SJSA1 (cell line): ENCODE results near the gene ASF1B. TPM values are rescaled to one million over a fixed set of nuclear protein-coding genes. Genes with fewer than 3 reads are reported as not detected.

Experiments
- DNase-seq, 2 experiments: peaks; one replicate each; pipeline ENCODE4 v3.0.0-alpha.2; 2015 to 2020; ENCODE audit warnings: low spot score in 2 of 2, low read depth in 1 of 2
- H3K27ac ChIP-seq: fragments of 250-450 bp; sonication (Bioruptor Pico); 2 replicates; pipeline ENCODE4 v1.5.1; 2020; ENCODE audit warnings: mild to moderate bottlenecking, moderate library complexity
- H3K27me3 ChIP-seq: fragments of 250-450 bp; sonication (Bioruptor Pico); replicated peaks from 2 replicates; pipeline ENCODE4 v1.5.1; 2020; ENCODE audit warnings: mild to moderate bottlenecking, moderate library complexity
- H3K36me3 ChIP-seq: fragments of 250-450 bp; sonication (Bioruptor Pico); 2 replicates; pipeline ENCODE4 v1.5.1; 2020; ENCODE audit warnings: mild to moderate bottlenecking
- H3K4me1 ChIP-seq: fragments of 250-450 bp; sonication (Bioruptor Pico); replicated peaks from 2 replicates; pipeline ENCODE4 v1.6.1; 2021; ENCODE audit warnings: mild to moderate bottlenecking
- H3K4me3 ChIP-seq: fragments of 250-450 bp; sonication (Bioruptor Pico); 2 replicates; pipeline ENCODE4 v1.5.1; 2020; ENCODE audit warnings: mild to moderate bottlenecking
- H3K9me3 ChIP-seq: fragments of 250-450 bp; sonication (Bioruptor Pico); replicated peaks from 2 replicates; pipeline ENCODE4 v1.5.1; 2020; ENCODE audit warnings: mild to moderate bottlenecking
- total RNA-seq: library from RNA; depleted of rRNA; stranded (reverse); fragments of >200 nt; shearing (Covaris generic); gene quantifications from 2 replicates; pipeline ENCODE4 v1.2.3, GENCODE V29; 2014

ASF1B gene
- total RNA-seq, 1 experiment from 2014 or later = 87.5 TPM

DNA sequence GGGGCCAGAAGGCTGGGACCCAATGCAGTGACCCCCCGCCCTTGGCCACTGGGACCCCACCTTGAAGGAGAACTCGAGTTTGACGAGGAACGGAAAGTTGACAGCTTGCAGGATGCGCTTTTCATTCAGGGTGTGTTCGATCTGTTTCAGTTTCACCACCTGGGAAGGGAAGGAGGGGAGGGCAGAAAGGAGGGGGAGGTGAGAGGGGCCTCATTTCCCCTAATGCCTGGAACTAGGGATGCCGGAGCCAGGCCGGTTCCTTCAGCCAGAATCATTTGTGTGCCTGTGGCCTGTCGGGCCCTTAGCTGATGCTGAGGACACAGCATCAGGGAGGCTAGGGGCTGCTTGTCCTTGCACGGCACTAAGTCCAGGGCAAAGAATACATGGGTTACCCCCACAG, 33.6 kb downstream of the ASF1B start:
- Histone ChIP-seq H3K27ac (no peak overlapping the region), H3K27me3 (no peaks in the 10 kb centered on the region), H3K9me3 (no peaks in the 10 kb centered on the region), H3K36me3 (peaks cover 45% of the 10 kb centered on the region), H3K4me3 (no peak overlapping the region), H3K4me1 (no peaks in the 10 kb centered on the region)
- DNase-seq = no peak

DNA sequence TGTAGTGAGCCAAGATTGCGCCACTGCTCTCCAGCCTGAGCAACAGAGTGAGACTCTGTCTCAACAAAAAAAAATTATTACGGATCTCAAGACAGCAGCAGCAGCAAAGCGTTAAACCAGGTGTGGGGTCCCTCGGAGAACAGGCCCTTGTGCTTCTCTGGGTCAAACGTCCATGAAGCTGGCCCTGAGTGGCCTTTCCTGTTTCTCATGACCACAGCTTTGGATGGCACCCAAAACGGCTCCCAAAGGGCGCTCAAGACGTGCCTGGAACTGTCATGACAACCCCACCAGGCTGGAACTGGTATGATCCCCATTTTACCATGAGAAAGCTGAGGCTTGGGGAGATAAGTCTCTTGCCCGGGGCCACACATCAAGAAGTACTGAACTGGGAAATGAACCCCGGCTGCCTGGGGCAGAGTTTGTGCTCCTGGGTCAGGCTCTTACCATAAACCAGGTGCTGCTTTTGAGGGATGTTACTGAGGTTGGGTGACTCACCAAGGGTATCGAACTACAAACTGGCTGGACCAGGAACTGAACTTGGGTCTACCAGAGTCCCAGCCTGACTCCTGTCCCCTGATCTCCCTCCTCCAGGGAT, 34.2 kb downstream of the ASF1B start:
- Histone ChIP-seq H3K27me3 (no peaks in the 10 kb centered on the region), H3K4me1 (no peaks in the 10 kb centered on the region), H3K36me3 (peaks cover 48% of the 10 kb centered on the region), H3K27ac (no peak overlapping the region), H3K9me3 (no peaks in the 10 kb centered on the region), H3K4me3 (no peak overlapping the region)
- no peak for DNase-seq

DNA sequence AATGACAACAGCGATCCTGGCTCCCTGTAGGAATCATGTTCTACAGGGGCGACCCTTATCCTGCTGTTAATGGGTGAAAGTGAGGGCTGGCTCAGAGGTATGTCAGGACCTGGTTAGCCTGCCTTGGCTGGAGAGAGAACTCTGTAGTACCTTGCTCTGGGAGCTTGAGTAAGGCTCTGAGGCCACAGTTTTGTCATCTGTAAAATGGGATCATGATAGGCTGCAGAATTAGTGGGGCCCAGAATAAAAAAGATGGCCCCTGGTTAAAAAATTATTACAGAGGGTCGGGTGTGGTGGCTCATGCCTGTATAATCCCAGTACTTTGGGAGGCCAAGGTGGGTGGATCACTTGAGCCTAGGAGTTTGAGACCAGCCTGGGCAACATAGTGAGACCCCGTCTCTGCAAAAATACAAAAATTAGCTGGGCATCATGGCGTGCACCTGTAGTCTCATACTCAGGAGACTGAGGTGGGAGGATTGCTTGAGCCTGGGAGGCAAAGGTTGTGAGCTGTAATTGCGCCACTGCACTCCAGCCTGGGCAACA, 35.3 kb downstream of the ASF1B start:
- no peaks in the 10 kb centered on the region for H3K9me3 ChIP-seq
- no peak overlapping the region for H3K27ac ChIP-seq
- peaks cover 53% of the 10 kb centered on the region for H3K36me3 ChIP-seq
- H3K4me1 ChIP-seq = no peaks in the 10 kb centered on the region
- no peak overlapping the region for H3K4me3 ChIP-seq
- H3K27me3 ChIP-seq = no peaks in the 10 kb centered on the region
- no peak for DNase-seq

DNA sequence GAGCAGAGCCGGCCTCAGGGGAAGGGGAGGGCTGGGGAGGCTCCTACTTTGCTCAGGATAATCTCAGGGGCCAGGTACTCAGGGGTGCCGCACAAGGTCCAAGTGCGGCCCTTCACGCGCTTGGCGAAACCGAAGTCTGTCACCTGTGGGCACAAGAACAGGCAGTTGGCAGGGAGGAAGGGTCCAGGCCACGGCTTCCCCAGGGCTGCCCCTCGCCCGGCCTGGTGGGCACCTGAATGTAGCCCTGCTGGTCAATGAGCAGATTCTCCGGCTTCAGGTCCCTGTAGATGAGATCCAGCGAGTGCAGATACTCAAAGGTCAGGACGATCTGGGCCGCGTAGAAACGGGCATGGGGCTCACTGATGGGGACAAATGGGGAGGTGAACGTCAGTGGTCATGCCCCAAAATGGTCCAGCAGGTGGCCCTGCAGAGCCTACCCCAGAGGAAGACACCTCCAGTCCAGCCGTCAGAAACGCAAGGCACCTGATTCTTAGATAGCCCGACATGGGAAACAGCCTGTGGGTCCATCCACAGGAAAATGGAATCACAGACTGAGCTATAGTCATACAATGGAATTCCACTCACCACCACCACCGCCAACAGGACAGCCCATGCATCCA, 38.7 kb downstream of the ASF1B start:
- H3K27ac ChIP-seq = no peak overlapping the region
- H3K36me3 ChIP-seq = peaks cover 45% of the 10 kb centered on the region
- no peaks in the 10 kb centered on the region for H3K27me3 ChIP-seq
- H3K9me3 ChIP-seq = peaks cover 8% of the 10 kb centered on the region; the same call in 1 of the 2 replicates
- no peak overlapping the region for H3K4me3 ChIP-seq
- no peak for DNase-seq
- H3K4me1 ChIP-seq = no peaks in the 10 kb centered on the region

DNA sequence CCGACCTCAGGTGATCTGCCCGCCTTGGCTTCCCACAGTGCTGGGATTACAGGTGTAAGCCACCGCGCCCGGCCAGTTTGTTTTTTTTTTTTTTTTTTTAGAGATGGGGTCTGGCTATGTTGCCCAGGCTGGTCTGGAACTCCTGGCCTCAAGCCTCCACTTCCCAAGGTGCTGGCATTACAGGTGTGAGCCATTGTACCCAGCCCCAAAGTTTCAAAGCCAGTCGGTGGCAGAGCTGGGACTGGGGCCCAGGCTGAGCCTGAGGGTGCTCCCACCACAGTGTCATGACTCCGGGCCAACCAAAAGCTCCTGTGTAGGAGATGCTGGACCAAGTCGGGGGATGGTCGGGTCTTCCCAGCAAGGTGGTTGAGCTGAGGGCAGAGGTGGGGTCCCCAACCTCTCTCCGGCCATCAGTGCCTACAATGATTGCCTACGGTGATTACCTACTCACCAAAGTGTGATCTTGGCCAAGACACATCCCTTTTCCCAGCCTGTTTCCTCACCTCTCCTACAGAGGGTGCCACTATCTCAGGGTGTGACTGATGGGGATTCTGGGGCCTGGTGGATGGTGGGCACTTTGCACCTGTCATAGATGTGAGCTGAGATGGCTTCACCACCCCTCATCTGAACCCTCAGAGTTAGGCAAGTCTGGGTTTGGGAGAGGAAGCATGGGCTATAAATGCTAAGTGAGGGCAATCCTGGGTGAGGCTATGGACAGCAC, 40.0 kb downstream of the ASF1B start:
- peaks cover 8% of the 10 kb centered on the region; the same call in 1 of the 2 replicates for H3K9me3 ChIP-seq
- peaks cover 32% of the 10 kb centered on the region for H3K36me3 ChIP-seq
- no peaks in the 10 kb centered on the region for H3K27me3 ChIP-seq
- H3K4me1 ChIP-seq = peaks cover under 1% of the 10 kb centered on the region; the same call in 1 of the 2 replicates
- H3K4me3 ChIP-seq = no peak overlapping the region
- no peak overlapping the region for H3K27ac ChIP-seq
- DNase-seq = no peak

DNA sequence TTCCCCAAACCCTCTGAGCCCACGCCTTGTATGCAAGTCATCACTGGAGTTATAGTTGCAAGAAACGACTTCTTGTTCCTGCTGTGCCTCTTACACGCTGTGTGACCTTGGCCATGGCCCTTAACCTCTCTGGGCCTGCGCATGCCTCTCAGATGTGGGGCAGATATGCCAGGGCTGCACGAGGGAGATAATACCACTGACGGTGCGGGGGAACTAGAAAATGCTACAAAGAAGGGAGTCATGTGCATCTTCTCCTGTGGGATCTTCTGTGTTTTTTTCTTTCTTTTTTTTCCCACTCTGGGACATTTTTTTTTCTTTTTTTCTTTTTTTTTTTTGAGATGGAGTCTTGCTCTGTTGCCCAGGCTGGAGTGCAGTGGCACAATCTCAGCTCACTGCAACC, 41.5 kb downstream of the ASF1B start:
- no peak overlapping the region for H3K27ac ChIP-seq
- no peaks in the 10 kb centered on the region for H3K27me3 ChIP-seq
- no peak for DNase-seq
- peaks cover 8% of the 10 kb centered on the region; the same call in 1 of the 2 replicates for H3K9me3 ChIP-seq
- H3K36me3 ChIP-seq = peaks cover 22% of the 10 kb centered on the region
- H3K4me3 ChIP-seq = no peak overlapping the region
- peaks cover 5% of the 10 kb centered on the region; the same call in 1 of the 2 replicates for H3K4me1 ChIP-seq

DNA sequence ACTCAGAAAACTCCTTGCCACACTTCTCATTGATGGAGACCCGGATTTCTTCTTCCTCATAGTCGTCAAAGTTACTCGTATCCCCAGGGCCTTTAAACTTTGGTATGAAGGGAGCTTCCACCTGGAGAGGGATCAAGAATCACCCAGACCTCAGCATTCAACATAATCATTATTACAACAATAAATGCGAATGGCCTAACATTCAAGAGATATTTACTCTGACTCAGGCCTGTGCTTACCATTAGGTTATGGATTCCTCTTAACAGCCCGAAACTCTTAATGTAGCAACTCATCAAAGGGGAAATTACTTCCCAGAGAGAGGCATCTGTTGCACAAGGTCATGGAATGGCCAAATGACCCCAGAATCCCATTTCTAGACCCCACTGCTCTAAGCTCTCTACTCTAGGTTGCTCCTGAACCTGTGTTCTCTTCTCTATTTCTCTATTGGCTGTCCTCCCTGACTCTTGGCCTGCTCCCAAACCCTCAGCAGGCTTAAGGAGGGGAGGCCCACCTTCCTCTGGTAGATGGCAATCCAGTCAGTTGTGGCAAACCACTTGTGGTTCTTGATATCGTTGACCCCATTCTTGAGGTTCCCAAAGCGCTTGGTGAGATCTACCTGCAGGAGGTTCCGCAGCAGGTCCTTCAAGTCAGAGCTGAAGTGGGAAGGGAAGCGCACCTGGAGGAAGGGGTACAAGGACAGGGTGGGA, 43.1 kb downstream of the ASF1B start:
- Histone ChIP-seq H3K27ac (no peak overlapping the region), H3K4me1 (peaks cover 13% of the 10 kb centered on the region), H3K27me3 (no peaks in the 10 kb centered on the region), H3K9me3 (peaks cover 8% of the 10 kb centered on the region; the same call in 1 of the 2 replicates), H3K36me3 (peaks cover 35% of the 10 kb centered on the region), H3K4me3 (no peak overlapping the region)
- DNase-seq = no peak

DNA sequence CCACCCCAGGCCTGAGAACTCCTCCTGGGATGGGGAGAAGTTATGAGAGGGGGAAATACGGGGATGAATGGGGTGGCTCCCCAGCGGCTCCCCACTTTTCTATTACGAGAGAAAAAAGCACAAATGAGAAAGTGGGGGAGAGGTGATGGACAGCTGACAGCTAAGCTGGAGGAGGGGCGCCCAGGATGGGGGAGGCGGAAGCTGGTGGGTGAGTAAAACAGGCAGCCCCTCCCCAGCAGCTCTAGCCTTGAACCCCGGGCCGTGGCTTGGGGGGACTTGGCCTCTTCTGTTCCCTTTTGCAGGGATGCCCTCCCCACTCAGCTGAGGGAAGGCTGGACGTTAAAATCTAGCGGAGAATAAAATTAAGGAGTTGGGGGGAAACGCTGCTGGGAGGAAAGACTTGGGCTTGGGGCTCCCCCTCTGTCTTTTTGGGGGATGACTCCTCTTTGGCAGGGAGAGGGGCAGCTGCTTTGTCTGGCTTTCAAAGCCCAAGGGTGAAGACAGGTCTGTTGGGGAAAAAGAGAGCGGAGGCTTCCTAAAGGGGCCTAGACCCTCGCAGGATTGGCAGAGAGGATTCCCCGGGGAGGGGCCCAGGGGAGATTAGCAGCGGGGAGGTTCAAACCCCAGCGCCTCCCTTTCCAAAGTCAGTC, 44.5 kb downstream of the ASF1B start:
- H3K4me3 ChIP-seq = peak overlapping the region; percentile 83
- no peak for DNase-seq
- H3K27ac ChIP-seq = no peak overlapping the region

DNA sequence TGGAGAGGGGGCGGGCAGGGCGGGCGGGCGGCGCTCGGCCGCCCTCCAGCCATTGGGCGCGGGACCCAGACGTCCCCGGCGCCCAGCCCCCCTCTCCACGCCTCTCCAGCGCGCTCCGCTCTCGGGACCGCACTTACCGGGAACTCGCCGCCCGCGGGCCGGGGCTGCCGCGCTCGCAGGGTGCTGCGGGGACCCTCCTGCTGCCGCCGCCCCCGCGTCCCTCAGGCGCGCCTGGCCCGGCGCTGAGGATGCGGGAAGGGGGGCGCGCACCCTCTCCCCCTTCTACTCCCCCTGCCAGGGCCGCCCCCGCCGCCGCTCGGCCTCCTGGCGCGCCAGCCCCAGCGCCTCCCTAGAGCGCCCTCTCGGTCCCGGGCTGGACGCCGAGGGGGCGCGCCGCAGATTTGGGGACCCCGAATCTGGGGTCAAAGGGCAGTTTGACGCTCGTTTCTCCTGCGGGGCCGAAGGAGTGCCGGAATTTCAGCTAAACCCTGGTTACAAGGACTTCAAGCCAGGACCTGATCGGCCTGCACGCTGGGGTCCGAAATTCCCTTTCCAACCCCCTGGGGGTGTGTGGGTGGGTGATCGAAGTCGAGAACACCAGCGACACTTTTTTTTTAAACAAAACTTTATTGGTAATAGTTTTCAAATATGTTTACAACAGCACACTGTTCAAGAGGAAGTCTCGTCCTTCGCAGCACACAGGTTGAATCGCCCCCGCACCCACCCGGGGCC, 45.1 kb downstream of the ASF1B start:
- Histone ChIP-seq H3K4me3 (peak overlapping the region; percentile 83), H3K36me3 (peaks cover 26% of the 10 kb centered on the region), H3K4me1 (peaks cover 13% of the 10 kb centered on the region), H3K27me3 (no peaks in the 10 kb centered on the region), H3K9me3 (peaks cover 8% of the 10 kb centered on the region; the same call in 1 of the 2 replicates), H3K27ac (peak overlapping the region; percentile 37; the same call in 1 of the 2 replicates)
- DNase-seq = peak; percentile 57 to 83

More for the DNA sequence above, 44.5 kb downstream of the ASF1B start:
- H3K36me3 ChIP-seq = peaks cover 30% of the 10 kb centered on the region
- H3K4me1 ChIP-seq = peaks cover 13% of the 10 kb centered on the region
- peaks cover 8% of the 10 kb centered on the region; the same call in 1 of the 2 replicates for H3K9me3 ChIP-seq
- H3K27me3 ChIP-seq = no peaks in the 10 kb centered on the region

DNA sequence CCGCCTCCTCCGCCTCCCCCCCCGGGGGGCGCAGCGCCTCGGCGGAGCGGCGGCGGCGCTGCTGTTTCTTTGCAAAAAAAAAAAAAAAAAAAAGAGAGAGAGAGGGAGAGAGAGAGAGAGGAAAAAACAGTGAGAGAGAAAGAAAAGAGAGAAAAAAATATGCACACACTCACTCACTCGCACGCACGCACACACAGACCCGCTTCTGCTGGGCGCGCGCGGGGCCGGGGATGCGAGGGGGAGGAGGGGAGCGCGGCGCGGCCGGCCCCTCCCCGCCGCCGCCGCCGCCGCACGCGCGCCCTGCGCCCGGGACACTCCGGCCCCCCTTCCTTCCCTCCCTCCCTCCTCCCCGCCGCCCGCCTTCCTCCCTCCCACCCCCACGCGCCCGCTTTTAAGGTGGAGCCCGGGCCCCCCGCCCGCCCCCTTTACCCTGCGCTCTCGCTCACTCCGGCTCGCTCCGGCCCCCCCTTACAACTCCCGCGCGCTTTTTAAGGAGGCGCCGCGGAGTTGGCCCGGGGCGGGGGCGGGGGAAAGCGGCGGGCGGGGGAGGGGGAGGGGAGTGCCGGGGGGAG, 45.8 kb downstream of the ASF1B start, which contains the start of gene SAMD1:
Gene SAMD1, minus strand, starts transcription at position 243 of the 572 bp plus-strand sequence.
- peak within 1 kb of the TSS; percentile 37; the same call in 1 of the 2 replicates for H3K27ac ChIP-seq
- peak within 1 kb of the TSS; percentile 83 for H3K4me3 ChIP-seq
- peak; percentile 63 to 91 for DNase-seq

DNA sequence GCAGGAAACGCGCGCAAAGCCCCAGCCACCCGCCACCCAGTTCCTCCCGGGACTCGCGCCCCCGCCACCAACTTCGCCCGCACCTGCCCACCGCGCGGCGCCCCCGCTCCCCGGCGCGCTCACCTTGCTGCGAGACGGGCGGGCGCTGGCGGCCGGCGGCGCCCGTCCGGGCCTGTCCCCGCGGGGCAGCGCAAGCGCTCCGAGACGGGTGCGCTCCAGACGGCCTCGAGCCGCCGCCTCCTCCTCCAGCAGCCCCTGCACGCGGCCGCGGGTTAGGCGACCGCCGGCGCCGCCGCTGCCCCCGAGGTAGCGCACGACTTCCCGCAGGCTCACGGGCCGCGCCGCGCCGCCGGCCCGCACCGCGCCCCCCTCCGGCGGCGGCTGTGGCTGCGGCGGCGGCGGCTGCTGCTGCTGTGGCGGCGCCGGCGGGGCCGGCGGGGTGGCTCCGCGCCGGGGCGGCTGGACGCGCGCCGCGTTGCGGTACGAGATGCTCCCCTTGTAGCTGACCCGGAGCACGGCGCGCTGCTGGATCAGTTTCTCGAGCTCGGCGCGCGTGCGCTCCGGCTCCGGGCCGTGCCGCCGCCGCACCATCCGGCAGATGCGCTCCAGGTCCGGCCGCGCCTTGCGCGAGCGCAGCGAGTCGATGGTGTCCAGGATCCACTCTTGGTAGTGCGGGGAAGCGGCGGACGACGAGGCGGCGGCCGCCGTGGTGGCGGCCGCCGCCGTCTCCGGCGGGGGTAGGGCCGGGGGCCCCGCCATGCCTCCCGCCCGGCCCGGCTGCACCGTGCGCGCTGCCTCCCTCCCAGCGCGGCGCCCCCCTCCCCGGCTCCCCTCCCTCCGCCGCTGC, 46.5 kb downstream of the ASF1B start:
- Histone ChIP-seq H3K4me1 (peaks cover 13% of the 10 kb centered on the region), H3K36me3 (peaks cover 22% of the 10 kb centered on the region), H3K4me3 (peak overlapping the region; percentile 63), H3K27me3 (no peaks in the 10 kb centered on the region), H3K27ac (no peak overlapping the region), H3K9me3 (peaks cover 8% of the 10 kb centered on the region; the same call in 1 of the 2 replicates)
- DNase-seq = peak; percentile 45 to 63

More for the DNA sequence above, 45.8 kb downstream of the ASF1B start, which contains the start of gene SAMD1:
- H3K9me3 ChIP-seq = peaks cover 8% of the 10 kb centered on the region; the same call in 1 of the 2 replicates
- no peaks in the 10 kb centered on the region for H3K27me3 ChIP-seq
- H3K36me3 ChIP-seq = peaks cover 26% of the 10 kb centered on the region
- H3K4me1 ChIP-seq = peaks cover 13% of the 10 kb centered on the region
